Stimulated activated CD4-positive, alpha-beta T cell treated with anti-CD3 and anti-CD28 coated beads, Interleukin-15, amount 100 ng/mL, for 48 hours (primary cell): ENCODE measurements around the gene ENTPD7.
"Not testable (repeated sequence)": the region's sequence is repeated elsewhere in the genome, so short reads cannot be mapped to it uniquely, and the experiment has no call there.

ENCODE experiments used
- DNase-seq, 2 donors: peaks; one replicate each; pipeline ENCODE4 v3.0.0-alpha.2; 2020; ENCODE audit warnings: low read depth in 2 of 2

Gene ENTPD7

GRCh38 chr10:99659031-99659867 is at the start of gene ENTPD7:
Gene ENTPD7, plus strand, starts transcription at chr10:99659509. Its CDS starts 448 bp downstream, at chr10:99659957.
- peak; percentile 89 to 92 for DNase-seq

DNA sequence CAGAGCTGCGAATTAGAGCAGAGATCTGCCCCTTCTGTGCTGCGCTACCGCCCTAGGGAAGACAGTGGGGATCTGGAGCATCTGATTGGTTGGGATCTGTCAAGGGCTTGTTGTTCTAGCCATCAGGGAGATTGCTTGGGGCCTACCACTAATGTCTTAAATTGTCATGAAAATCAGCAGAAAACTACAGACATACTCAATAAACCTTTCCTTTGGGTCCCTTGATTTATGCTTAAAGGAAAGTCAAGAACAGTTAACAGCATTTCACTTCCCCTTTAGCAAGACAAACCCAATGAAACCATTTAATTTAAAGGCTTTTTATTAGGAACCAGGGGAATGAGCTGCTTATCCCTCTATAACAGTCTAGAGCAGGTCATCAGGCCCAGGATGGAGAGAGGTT is 49.1 kb upstream of the ENTPD7 start:
- no peak for DNase-seq

- no peak for DNase-seq
Measured at GRCh38 chr10:99611326-99611725, 48.0 kb upstream of the ENTPD7 start.

DNA sequence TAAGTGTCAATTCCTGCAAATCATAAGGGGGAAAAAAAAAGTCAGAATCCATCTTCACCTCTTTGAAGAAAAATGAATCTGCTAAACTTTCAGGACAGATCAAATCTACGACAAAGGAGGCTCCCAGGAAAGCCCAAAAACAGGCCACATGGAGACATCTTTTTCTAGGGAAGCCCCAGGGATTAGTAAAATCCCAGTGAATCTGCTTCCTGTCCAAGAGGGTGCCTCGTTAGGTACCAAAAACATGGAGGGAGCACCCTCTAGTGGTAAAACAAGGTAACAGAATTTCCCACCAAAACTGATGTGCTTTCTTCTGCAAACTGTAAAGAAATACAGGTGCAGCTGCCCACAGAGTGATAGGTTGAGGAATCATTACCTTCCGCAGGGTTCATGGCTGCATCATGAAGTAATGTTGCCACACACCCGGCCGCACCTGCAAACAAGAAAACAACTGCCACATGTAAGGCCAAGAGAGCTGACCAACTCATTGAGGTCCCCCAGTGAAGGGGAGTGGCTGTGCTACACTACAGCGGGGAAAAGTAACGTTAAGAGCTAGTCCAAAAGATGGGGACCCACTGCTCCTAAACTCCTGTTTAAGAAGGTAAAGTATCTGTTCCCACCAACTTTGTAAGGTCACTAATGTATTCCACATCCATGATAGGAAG is 47.0 kb upstream of the ENTPD7 start:
- no peak for DNase-seq

DNA sequence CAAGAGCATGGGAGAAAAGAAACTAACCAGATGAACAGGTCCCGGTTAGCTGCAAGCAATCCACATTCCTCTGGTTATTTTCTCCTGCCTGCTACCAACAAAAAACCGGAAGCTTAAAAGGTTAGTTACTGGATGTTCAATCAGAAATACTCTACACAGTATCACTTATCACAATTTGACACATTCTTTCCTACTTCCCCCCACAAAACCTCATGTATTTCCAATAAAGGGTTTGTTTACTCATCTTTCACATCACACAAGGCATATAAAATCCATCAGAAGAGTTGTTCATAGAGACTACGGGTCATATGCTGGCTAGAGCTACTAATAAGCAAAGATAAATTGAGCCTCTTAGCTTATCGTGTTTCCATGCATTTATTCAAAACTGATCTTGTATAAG is 43.9 kb upstream of the ENTPD7 start:
- DNase-seq: no peak

- DNase-seq: no peak
Measured at GRCh38 chr10:99617696-99618095, 41.6 kb upstream of the ENTPD7 start.

GRCh38 chr10:99619090-99619800 is 40.1 kb upstream of the ENTPD7 start:
- DNase-seq: no peak

DNA sequence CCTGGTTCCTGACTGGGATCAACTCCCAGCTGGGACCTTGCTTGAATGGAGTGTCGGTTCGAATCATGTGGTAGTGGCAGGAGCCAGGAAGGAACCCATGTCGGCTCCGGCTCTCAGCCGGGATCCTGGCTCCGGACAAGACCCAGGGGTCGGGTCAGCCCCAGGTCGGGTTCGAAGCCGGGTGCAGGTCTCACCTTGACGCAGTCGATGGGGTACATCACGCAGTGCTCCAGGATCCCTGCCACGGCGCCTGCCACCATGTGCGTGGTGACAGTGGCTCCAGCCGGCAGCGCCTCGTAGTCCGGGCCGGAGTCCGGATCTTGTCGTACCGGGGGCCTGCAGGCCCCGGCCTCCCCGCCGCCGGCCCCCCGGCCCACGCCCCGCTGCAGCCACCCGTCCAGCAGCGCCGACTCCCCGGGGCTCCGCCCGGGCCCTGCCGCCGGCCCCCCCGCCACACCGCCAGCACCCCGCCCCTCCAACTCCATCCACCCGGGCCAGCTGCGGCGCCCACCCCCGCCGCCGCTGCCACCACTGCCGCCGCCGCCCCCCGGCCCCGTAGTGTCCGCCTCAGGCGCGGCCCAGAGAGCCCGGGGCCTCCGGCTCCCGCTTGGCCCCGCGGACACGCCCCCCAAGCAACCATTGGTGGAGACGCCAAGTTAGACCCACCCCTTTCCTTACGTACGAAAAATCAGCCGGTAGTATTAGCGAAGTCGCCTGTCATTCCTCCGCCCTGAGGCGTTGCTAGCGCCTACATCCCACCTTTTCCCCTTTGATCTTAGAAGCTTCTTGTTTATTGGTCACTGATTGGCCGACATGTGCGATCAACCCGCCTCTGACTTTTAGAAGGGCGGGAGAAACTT is 39.2 kb upstream of the ENTPD7 start, which contains the start of gene SLC25A28:
Gene SLC25A28 (minus strand): TSS at position 589 of the 860 bp plus-strand sequence. CDS start 104 bp downstream, at position 485.
- DNase-seq: peak in 1 of 2 donors; percentile 91

- DNase-seq: peak; percentile 85 to 88
Measured at GRCh38 chr10:99620711-99621453, 38.4 kb upstream of the ENTPD7 start.

- DNase-seq: no peak
Measured at GRCh38 chr10:99621454-99622251, 37.7 kb upstream of the ENTPD7 start.

- no peak for DNase-seq
Measured at GRCh38 chr10:99623919-99624318, 35.4 kb upstream of the ENTPD7 start.

DNA sequence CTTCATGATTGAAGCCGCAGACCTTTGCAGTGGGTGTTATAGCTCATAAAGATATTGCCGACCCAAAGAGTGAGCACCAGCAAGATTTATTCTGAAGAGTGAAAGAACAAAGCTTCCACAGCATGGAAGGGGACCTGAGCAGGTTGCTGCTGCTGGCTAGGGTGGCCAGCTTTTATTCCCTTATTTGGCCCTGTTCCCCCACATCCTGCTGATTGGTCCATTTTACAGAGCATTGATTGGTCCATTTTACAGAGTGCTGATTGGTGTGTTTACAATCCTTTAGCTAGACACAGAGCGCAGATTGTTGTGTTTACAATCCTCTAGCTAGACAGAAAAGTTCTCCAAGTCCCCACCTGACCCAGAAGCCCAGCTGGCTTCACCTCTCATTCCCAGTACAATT is 34.2 kb upstream of the ENTPD7 start:
- not testable (repeated sequence) for DNase-seq

GRCh38 chr10:99628923-99629624 is 30.2 kb upstream of the ENTPD7 start:
- DNase-seq: no peak

DNA sequence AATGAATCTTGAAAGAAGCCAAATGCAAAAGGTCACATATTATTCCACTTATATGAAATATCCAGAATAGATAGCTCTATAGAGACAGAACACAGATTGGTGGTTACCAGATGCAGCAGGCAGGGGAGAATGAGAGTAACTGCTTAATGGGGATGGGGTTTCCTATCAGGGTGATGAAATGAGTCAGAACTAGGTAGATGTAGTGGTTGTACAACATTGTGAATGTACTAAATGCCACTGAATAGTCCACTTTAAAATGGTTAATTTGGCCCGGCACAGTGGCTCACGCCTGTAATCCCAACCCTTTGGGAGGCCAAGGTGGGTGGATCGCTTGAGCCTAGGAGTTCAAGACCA is 29.7 kb upstream of the ENTPD7 start:
- no peak for DNase-seq

- no peak for DNase-seq
Measured at GRCh38 chr10:99630433-99630832, 28.9 kb upstream of the ENTPD7 start.

GRCh38 chr10:99630991-99631390 is 28.3 kb upstream of the ENTPD7 start:
- DNase-seq: no peak

DNA sequence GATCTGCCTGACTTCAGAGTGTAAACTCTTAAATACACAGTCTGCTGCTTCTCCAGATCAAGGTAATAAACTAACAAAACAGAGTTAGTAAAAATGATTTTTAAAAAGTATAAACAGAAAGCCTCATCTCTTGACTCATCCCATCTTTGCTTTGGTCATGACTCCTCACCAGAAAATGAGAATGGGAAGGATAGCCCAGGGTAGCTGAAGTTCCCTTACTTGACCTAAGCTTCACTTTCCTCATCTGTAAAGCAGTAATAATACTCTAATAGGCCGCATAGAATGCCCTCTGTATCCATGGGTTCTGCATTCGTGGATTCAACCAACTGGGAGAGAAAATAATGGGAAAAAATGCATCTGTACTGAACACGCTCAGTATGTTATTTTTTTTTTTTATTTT is 27.8 kb upstream of the ENTPD7 start:
- no peak for DNase-seq

DNA sequence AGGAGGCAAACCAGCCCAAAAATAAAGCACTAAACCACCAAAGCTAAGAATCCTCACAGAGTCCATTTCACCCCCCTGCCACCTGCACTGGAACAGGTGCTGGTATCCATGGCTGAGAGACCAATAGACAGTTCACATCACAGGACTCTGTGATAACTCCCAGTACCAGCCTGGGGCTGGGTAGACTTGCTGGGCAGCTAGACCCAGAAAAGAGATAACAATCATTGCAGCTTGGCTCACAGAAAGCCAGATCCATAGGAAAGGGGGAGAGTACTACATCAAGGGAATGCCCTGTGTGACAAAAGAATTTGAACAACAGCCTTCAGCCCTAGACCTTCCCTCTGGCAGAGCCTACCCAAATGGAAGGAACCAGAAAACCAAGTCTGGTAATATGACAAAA is 25.5 kb upstream of the ENTPD7 start:
- no peak for DNase-seq

DNA sequence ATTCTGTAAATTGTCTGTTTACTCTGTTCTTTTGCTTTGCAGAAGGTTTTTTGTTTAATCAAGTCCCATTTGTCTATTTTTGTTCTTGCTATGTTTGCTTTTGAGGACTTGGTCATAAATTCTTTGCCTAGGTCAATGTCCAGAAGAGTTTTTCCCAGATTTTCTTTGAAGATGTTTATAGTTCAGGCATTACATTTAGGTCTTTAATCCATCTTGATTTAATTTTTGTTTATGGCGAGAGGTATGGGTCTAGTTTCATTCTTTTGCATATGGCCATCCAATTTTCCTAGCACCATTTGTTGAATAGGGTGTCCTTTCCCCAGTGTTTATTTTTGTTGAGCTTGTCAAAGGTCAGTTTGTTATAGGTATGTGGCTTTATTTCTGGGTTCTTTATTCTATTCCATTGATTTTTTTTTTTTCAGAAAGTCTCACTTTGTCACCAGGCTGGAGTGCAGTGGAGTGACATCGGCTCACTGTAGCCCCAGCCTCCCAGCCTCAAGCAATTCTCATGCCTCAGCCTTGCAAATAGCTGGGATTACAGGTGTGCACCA is 11.6 kb upstream of the ENTPD7 start:
- DNase-seq: no peak
